Activated CD4-positive, alpha-beta memory T cell treated with anti-CD3 and anti-CD28 coated beads, Interleukin-2, amount 10 ng/mL, durations not matched to agents 7 days and 5 days (primary cell): ENCODE data around the gene ENPP3. TPM values are rescaled to one million over a fixed set of nuclear protein-coding genes. Genes with fewer than 3 reads are reported as not detected.

Experiments used
- CTCF ChIA-PET: fragments of 350-600 bp; sonication (Branson Sonifier 250); formaldehyde crosslinking; loops from one replicate; lab custom pipeline; 2021; ENCODE audit warnings: antibody characterized with exemption, inconsistent platforms; lab: Charles Lee
- POLR2A ChIA-PET: fragments of 350-600 bp; sonication (Branson Sonifier 250); formaldehyde crosslinking; loops from one replicate; lab custom pipeline; 2021; ENCODE audit warnings: antibody characterized with exemption; lab: Charles Lee
- DNase-seq: peaks from one replicate; pipeline ENCODE4 v3.0.0-alpha.2; 2020
- H3K27ac Mint-ChIP-seq: one replicate; pipeline ENCODE4 v1.8.0; 2021; ENCODE audit warnings: mild to moderate bottlenecking, mixed read lengths
- H3K27me3 Mint-ChIP-seq: one replicate; pipeline ENCODE4 v1.8.0; 2021; ENCODE audit warnings: mixed read lengths
- H3K36me3 Mint-ChIP-seq: one replicate; pipeline ENCODE4 v1.8.0; 2021; ENCODE audit warnings: low read depth, mixed read lengths
- H3K4me1 Mint-ChIP-seq: one replicate; pipeline ENCODE4 v1.8.0; 2021; ENCODE audit warnings: mixed read lengths
- H3K4me3 Mint-ChIP-seq: one replicate; pipeline ENCODE4 v1.8.0; 2021; ENCODE audit warnings: mild to moderate bottlenecking, mixed read lengths
- H3K9me3 Mint-ChIP-seq: one replicate; pipeline ENCODE4 v1.8.0; 2021; ENCODE audit warnings: mixed read lengths
- total RNA-seq, 2 experiments: library from RNA; stranded (reverse); gene quantifications; one replicate each; pipeline ENCODE4 v1.2.3, GENCODE V29; 2021

The ENPP3 gene
- total RNA-seq, 2 experiments from 2014 or later: 0.38 to 0.45 TPM

DNA sequence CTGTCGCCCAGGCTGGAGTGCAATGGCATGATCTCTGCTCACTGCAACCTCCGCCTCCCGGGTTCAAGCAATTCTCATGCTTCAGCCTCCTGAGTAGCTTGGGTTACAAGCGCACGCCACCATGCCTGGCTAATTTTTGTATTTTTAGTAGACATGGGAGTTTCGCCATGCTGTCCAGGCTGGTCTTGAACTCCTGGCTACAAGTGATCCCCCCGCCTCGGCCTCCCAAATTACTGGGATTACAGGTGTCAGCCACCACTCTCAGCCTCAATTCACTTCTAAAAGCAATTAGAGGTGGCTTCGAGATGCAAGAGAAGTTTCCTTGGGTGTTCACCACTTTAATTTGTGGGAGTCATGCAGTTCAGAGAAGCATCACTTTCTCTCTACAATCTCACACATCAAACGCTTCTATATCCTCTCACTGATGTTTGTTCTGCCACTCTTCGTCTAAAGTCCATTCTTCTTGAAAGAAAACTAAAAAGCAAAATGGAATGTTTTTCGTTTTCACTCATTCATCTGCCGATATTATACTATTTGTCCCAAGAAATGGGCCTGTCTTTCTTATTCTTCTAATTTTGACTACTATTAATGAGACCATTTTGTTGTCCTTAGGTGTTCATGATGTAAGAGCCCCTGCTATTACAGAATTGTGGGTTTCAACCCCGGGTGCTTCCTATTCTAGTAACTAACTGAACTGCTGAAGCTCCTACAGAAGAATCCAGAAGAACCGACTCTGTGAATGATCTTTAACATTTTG is 132.5 kb downstream of the ENPP3 start:
- Mint-ChIP-seq H3K9me3 (no peaks in the 10 kb centered on the region), H3K36me3 (no peaks in the 10 kb centered on the region), H3K27me3 (peaks cover 18% of the 10 kb centered on the region), H3K4me1 (no peaks in the 10 kb centered on the region), H3K27ac (no peak overlapping the region), H3K4me3 (no peak overlapping the region)
- ChIA-PET CTCF (interaction anchor here (0.6 kb wide), 1 partner anchor 100 kb away, joined by 4 read pairs; no protein-coding TSS in a partner anchor), POLR2A (no interaction called here)
- no peak for DNase-seq

DNA sequence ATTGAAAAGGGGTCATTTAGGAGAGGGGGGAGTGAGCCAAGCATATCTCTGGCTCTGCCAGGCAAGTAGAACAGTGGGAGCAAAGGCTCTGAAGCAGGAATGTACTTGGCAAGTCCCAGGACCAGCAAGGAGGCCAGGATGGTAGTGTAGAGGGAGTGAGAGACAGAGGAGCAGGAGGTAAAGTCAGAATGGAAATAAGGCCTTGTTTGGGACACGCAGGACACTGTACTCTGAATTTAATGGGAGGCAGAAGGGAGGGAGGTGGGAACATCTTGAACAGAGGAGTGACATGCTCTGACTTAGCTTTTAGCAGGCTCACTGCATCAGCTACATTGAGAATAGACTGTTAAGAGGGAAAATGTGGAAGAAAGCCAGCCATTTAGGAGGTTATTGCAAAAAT is 133.7 kb downstream of the ENPP3 start:
- DNase-seq: no peak
- Mint-ChIP-seq H3K27ac (no peak overlapping the region), H3K4me1 (no peaks in the 10 kb centered on the region), H3K4me3 (no peak overlapping the region), H3K36me3 (no peaks in the 10 kb centered on the region), H3K9me3 (no peaks in the 10 kb centered on the region), H3K27me3 (peaks cover 14% of the 10 kb centered on the region)
- CTCF ChIA-PET: no interaction called here
- POLR2A ChIA-PET: no interaction called here

DNA sequence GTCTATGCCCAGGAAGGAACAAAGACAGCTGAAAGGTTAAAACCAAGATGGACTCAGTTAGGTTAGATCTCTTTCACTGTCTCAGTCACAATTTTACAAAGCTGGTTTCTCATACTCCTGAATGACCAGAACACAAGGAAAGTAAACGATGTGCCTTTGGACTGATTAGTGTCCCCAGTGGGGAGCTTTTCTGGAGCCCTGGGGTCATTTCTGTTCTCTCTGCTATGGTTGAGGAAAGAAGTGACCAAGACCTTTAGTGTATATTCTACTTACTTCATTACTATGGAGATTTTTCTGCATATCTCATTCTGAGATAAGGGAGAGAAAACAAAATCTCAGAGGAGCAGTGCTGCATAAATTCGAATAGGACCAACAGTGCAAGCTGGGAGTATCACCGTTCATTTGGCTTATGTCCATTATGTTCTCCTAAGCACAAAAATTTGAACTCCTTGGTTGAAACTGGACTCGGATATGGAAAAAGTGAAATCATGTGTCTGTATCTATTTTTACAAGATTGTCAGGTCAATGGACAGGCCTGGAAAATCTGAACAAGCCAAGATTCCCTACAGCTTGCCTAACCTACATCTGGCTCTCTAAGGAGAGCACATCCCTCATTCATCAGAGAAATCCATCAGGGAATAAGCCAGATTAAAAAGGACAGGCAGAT is 136.3 kb downstream of the ENPP3 start:
- Mint-ChIP-seq H3K27ac (no peak overlapping the region), H3K4me1 (no peaks in the 10 kb centered on the region), H3K9me3 (no peaks in the 10 kb centered on the region), H3K36me3 (no peaks in the 10 kb centered on the region), H3K27me3 (peaks cover 12% of the 10 kb centered on the region), H3K4me3 (no peak overlapping the region)
- ChIA-PET POLR2A (no interaction called here), CTCF (no interaction called here)
- no peak for DNase-seq

DNA sequence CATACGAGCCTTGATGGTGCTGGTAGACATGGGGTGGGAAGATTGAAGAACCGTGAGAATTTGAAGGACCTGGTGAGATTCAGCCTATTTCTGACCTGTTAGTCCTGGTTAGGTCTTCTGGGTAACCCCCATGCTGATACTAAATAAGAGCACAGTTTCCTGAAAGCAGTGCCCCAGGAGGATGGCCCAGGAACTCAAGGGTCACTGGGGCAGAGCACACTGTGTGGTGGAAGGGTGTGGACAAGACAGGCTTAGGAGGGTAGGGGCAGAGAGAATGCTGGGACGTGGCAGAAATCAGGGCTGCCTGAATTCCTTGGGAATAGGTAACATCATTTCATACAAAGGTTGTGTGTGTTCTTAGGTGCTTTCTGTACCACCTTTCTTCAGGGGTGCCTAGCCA is 138.8 kb downstream of the ENPP3 start:
- no peak for DNase-seq
- ChIA-PET POLR2A (no interaction called here), CTCF (no interaction called here)
- Mint-ChIP-seq H3K36me3 (no peaks in the 10 kb centered on the region), H3K4me3 (no peak overlapping the region), H3K27me3 (peaks cover 8% of the 10 kb centered on the region), H3K4me1 (no peaks in the 10 kb centered on the region), H3K27ac (no peak overlapping the region), H3K9me3 (no peaks in the 10 kb centered on the region)

DNA sequence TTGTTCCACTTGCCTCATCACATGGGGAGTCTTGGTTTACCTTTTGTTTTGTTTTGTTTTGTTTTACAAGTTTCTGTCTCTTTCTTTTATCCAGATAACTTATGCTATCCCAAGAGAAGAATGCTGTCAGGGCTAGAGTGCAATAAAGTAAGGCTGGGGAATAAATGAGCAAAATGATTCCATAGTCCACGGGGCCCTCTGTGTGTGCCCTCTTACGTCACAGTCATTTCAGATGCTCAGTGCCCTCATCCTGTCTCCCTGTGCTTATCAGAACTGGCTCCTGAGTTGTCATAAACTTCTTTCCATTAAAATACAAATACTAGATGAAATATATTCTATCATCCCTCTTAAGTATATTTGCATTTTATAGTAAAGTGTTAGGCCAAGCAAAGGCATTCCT is 139.9 kb downstream of the ENPP3 start:
- Mint-ChIP-seq H3K27me3 (peaks cover 5% of the 10 kb centered on the region), H3K4me1 (no peaks in the 10 kb centered on the region)

DNA sequence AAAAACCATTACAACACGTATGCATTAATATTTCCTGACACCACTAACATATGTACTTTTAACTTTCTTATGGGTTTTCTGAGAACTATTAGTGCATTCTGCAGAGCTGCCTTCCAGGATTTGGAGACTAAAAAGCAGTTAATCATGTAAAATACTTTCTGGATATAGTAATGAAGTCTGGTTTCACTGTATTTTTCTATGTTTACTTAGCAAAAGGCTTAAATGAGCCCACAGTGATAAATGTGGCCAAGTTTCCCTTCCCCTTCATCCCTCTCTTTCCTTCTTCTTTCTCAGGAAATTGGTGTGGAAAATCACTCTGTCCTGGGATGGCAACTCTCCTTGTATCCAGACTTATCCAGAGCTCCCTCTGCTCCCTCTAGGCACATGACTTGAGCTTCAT is 141.1 kb downstream of the ENPP3 start:
- no peak for DNase-seq
- ChIA-PET CTCF (no interaction called here), POLR2A (no interaction called here)
- no peak overlapping the region for H3K4me3 Mint-ChIP-seq
- no peaks in the 10 kb centered on the region for H3K4me1 Mint-ChIP-seq
- H3K36me3 Mint-ChIP-seq: no peaks in the 10 kb centered on the region
- peaks cover 4% of the 10 kb centered on the region for H3K27me3 Mint-ChIP-seq
- no peak overlapping the region for H3K27ac Mint-ChIP-seq
- no peaks in the 10 kb centered on the region for H3K9me3 Mint-ChIP-seq

More for the DNA sequence above, 139.9 kb downstream of the ENPP3 start:
- Mint-ChIP-seq H3K27ac (no peak overlapping the region), H3K36me3 (no peaks in the 10 kb centered on the region), H3K4me3 (no peak overlapping the region), H3K9me3 (no peaks in the 10 kb centered on the region)
- POLR2A ChIA-PET: no interaction called here
- DNase-seq: no peak
- CTCF ChIA-PET: no interaction called here

DNA sequence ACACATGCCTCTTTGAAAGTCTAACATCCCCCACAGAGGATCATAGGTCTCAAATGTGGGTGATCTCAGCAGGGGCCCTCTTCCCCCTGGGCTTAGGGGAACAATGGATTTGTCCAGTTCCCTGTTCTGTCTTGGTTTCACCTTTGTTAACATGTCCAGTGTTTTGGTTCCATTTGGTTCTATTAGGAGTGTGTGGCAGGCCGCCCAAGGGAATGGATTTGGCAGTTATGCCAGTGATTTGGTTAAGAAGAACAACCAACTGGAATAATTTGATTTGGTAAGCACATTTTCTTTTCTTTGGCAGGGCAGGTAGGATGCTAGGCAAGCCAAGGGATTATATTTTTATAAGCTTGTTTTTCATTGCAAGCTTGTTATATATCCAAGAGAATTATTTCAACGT is 142.2 kb downstream of the ENPP3 start:
- H3K27ac Mint-ChIP-seq: no peak overlapping the region
- peaks cover 4% of the 10 kb centered on the region for H3K27me3 Mint-ChIP-seq
- POLR2A ChIA-PET: no interaction called here
- no peak overlapping the region for H3K4me3 Mint-ChIP-seq
- H3K4me1 Mint-ChIP-seq: no peaks in the 10 kb centered on the region
- CTCF ChIA-PET: no interaction called here
- no peak for DNase-seq
- no peaks in the 10 kb centered on the region for H3K36me3 Mint-ChIP-seq
- no peaks in the 10 kb centered on the region for H3K9me3 Mint-ChIP-seq

DNA sequence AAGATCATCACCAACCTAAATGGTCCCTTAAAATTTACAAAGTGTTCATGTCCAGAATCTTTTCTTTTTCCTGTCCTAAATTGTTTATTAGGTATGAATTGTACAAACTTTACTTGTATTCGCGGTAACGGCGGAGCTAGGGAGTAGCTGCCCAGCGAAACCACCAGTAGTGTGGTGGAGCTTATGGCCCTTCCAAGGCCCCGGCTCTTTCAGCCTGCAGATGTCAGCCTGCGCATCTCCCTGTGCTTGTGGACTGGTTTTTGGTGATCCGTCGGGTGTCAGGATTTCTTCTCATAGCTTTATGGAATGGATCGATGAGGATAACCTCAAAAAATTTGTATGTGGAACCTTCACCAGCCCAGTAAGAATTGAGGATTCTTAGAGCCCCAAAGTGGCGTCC is 143.5 kb downstream of the ENPP3 start:
- CTCF ChIA-PET: no interaction called here
- POLR2A ChIA-PET: interaction anchor here (0.5 kb wide), 1 partner anchor 1934 kb away, joined by 3 read pairs; no protein-coding TSS in a partner anchor
- Mint-ChIP-seq H3K27ac (no peak overlapping the region), H3K4me1 (no peaks in the 10 kb centered on the region), H3K36me3 (no peaks in the 10 kb centered on the region), H3K9me3 (no peaks in the 10 kb centered on the region), H3K4me3 (no peak overlapping the region), H3K27me3 (peaks cover 13% of the 10 kb centered on the region)
- no peak for DNase-seq

DNA sequence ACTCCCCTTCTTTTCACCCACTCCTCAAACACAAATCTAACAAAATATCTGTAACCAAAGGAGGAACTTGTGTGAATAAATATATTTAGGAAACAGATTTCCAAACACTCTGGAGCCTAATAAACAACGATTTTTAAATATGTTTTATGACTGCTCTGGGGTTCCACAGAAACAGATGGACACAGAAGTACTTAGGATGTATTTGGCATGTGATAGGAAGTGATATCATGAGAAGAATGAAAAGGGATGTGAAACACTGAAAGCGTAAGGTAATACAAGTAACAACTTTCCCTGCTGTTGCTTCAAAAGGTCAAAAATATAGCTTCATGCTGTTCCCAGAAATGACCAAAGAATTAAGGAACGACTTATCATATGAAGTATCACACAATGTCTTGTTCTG is 144.6 kb downstream of the ENPP3 start:
- Mint-ChIP-seq H3K4me3 (no peak overlapping the region), H3K27ac (no peak overlapping the region), H3K27me3 (peaks cover 15% of the 10 kb centered on the region), H3K9me3 (no peaks in the 10 kb centered on the region), H3K4me1 (no peaks in the 10 kb centered on the region), H3K36me3 (no peaks in the 10 kb centered on the region)
- ChIA-PET CTCF (no interaction called here), POLR2A (no interaction called here)
- DNase-seq: no peak

DNA sequence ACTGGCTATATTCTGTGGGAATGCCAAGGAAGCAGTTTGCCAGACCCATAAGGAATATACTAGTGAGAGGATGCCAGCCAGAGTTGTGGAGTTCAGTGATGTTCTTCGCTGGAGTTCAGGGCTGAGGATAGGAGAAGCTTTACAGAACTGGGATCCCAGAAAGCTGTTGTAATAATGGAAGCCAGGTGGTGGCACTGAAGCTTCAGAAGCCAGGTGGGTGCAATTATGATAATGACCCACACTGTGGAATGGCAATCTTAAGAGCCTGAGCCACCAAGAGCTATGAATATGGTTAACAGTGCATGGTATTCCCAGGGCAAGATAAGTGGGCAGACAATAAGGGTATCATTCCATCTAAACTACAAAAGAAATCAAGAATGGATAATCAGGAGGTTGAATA is 145.7 kb downstream of the ENPP3 start:
- H3K4me1 Mint-ChIP-seq: no peaks in the 10 kb centered on the region
- no peak for DNase-seq
- ChIA-PET CTCF (no interaction called here), POLR2A (interaction anchor here (1.2 kb wide), 1 partner anchor 14 kb away, joined by 3 read pairs; no protein-coding TSS in a partner anchor)
- H3K9me3 Mint-ChIP-seq: no peaks in the 10 kb centered on the region
- H3K27me3 Mint-ChIP-seq: peaks cover 15% of the 10 kb centered on the region
- no peaks in the 10 kb centered on the region for H3K36me3 Mint-ChIP-seq
- H3K4me3 Mint-ChIP-seq: no peak overlapping the region
- no peak overlapping the region for H3K27ac Mint-ChIP-seq

DNA sequence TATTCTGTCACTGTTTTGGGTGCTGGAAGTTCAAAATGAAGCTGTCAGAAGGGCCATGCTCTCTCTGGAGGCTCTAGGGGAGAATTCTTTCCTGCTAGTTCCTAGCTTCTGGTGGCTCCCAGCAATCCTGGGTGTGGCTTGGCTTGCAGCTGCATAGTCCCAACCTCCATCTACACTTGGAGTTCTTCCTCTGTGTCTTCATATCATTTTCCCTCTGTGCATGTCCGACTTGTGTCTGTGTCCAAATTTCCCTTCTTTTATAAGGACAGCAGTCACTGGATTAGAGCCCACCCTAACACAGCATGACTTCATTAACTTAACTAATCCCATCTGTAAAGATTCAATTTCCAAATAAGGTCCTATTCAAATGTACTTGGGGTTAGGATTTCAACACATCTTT is 147.5 kb downstream of the ENPP3 start:
- no peaks in the 10 kb centered on the region for H3K9me3 Mint-ChIP-seq
- no peaks in the 10 kb centered on the region for H3K36me3 Mint-ChIP-seq
- CTCF ChIA-PET: no interaction called here
- POLR2A ChIA-PET: no interaction called here
- H3K27me3 Mint-ChIP-seq: peaks cover 11% of the 10 kb centered on the region
- H3K27ac Mint-ChIP-seq: no peak overlapping the region
- peaks cover 7% of the 10 kb centered on the region for H3K4me1 Mint-ChIP-seq
- DNase-seq: no peak
- H3K4me3 Mint-ChIP-seq: no peak overlapping the region

DNA sequence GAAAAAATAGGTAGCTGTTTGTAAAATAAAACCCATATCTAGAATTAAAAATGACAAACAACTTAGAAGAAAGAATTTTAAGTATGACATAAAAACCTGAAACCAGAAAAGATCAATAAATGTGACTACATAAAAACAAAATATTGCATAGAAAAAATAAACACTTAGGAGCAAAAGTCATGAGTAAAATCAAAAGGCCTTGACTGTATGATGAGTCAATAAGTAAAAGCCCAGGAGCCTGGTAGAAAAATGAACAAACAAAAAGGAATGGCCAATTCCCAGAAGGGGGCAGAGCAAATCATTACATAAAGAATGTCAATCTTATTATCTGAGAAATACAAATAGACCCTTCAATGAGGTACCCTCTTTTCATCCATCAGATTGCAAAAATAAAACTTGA is 150.0 kb downstream of the ENPP3 start:
- no peaks in the 10 kb centered on the region for H3K9me3 Mint-ChIP-seq
- peaks cover 11% of the 10 kb centered on the region for H3K27me3 Mint-ChIP-seq
- CTCF ChIA-PET: no interaction called here
- no peaks in the 10 kb centered on the region for H3K36me3 Mint-ChIP-seq
- H3K4me3 Mint-ChIP-seq: no peak overlapping the region
- DNase-seq: no peak
- POLR2A ChIA-PET: no interaction called here
- no peak overlapping the region for H3K27ac Mint-ChIP-seq
- H3K4me1 Mint-ChIP-seq: peaks cover 9% of the 10 kb centered on the region

DNA sequence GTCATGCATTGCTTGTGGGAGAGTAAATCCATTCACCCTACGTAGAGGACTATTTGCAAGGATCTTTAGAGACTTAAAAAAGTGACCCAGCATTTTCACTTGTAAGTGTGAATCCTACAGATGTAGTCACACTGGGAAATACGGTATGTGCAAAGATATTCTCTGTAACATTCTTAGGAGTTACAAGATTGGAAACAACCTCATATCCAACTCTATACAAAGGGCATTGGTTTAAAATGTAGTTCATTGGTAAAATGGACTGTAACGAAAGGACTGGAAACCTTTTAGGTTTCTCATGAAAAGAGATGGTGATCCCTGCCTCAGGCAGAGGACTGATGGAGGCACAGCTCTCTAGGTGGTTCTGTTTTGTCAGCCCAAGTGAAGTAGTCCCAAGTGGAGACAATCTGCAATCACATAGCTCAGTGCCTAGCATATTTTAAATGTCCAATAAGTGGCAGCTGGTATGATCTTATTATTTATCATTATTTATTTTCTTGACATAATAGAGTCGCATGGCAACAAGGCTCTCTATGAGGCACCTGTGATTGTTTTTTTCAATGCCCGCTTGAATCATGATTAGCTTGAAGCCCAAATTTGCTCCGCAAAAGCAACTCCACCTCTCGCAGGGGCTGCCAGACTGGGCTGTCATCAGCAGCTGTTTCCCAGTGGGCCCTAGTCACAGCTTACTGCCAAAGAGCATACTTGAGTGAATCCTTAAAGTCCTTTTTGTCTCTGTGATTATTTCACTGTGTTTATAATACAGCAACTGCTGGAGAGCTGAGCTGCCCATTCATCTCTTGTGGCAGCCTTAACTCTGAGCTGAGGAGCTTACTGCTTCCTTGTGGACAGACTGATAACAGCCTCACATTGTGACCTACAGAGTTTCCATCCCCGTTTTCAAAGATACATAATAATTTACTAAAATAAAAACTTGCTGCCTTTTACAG is 150.9 kb downstream of the ENPP3 start:
- Mint-ChIP-seq H3K4me3 (no peak overlapping the region), H3K4me1 (peaks cover 11% of the 10 kb centered on the region), H3K27ac (no peak overlapping the region), H3K36me3 (no peaks in the 10 kb centered on the region), H3K27me3 (peaks cover 11% of the 10 kb centered on the region), H3K9me3 (no peaks in the 10 kb centered on the region)
- DNase-seq: no peak
- ChIA-PET POLR2A (no interaction called here), CTCF (interaction anchor here (0.5 kb wide), 1 partner anchor 46 kb away, joined by 3 read pairs; no protein-coding TSS in a partner anchor)
